H1 (cell line): ENCODE measurements around the gene TENT4B. TPM values are rescaled to one million over a fixed set of nuclear protein-coding genes. Genes with fewer than 3 reads are reported as not detected.

Source experiments
- CEBPB ChIP-seq: IDR thresholded peaks from 2 replicates; pipeline ENCODE4 v1.6.1; 2012; ENCODE audit warnings: low read depth, low read length
- USF2 ChIP-seq: IDR thresholded peaks from 2 replicates; pipeline ENCODE4 v1.6.1; 2011; ENCODE audit warnings: low read length, improper control_type of control experiment
- polyA plus RNA-seq, 7 experiments: library from polyadenylated mRNA; depleted of rRNA in 3 of 7; stranded (reverse) in 5 of 7; unstranded in 2 of 7; fragments of >200 nt in 5 of 7; fragments of 200-250 nt in 2 of 7; gene quantifications; 1 replicate in 5 of 7; 2 replicates in 1 of 7; 4 replicates in 1 of 7; pipeline versions ENCODE4 v1.2.1 to v1.2.3, GENCODE V29; 2011 to 2013; ENCODE audit warnings: missing spikeins in 2 of 7, mixed read lengths in 2 of 7
- total RNA-seq: library from RNA; stranded (reverse); fragmentation: NEBNext Ultra II Directional; extraction: Animal tissue kit (Norgen Biotek cat#: 25700); gene quantifications from 2 replicates; pipeline ENCODE4 v1.2.1, GENCODE V29; 2021

TENT4B gene
- total and polyA plus RNA-seq, 2 of the 8 experiments (the other 6 are each of a cell fraction or from before 2014, with no cell fraction given) = 4.2 to 15.7 TPM

GRCh38 chr16:50151322-50151721 lies 1.8 kb upstream of the TENT4B start (continued):
- TF ChIP-seq USF2 = no peak
- TF ChIP-seq CEBPB = no peak
